ENCODE data around the gene SF3B6.

The SF3B6 gene

GRCh38 chr2:24018241-24018640 is 57.9 kb downstream of the SF3B6 start:
- no peak for DNase-seq

- no peak for DNase-seq
These were observed 58.4 kb downstream of the SF3B6 start for GRCh38 chr2:24017711-24018110.

Data from activated CD8-positive, alpha-beta memory T cell treated with anti-CD3 and anti-CD28 coated beads for 24 hours (primary cell).